NCI-H345 (cell line): ENCODE data around the gene NGEF.
"Not testable (repeated sequence)": the region's sequence is repeated elsewhere in the genome, so short reads cannot be mapped to it uniquely, and the experiment has no call there.

Experiments used
- DNase-seq: peaks from one replicate; lab custom pipeline; 2025; lab: John Stamatoyannopoulos, UW

NGEF gene

GRCh38 chr2:232870018-232870765, 142.9 kb downstream of the NGEF start, which contains the start of gene SNORC:
TSS of gene SNORC (plus strand) at chr2:232870264. CDS start at chr2:232870342, 78 bp downstream.
- no peak for DNase-seq

- DNase-seq = no peak
Measured at GRCh38 chr2:232869138-232870017, 143.7 kb downstream of the NGEF start.

- no peak for DNase-seq
Measured at GRCh38 chr2:232866104-232866503, 147.0 kb downstream of the NGEF start.

- DNase-seq = no peak
Measured at GRCh38 chr2:232865165-232865564, 147.9 kb downstream of the NGEF start.

- no peak for DNase-seq
Measured at GRCh38 chr2:232863996-232864395, 149.1 kb downstream of the NGEF start.

- no peak for DNase-seq
Measured at GRCh38 chr2:232861353-232861752, 151.7 kb downstream of the NGEF start.

- no peak for DNase-seq
Measured at GRCh38 chr2:232860593-232861241, 152.3 kb downstream of the NGEF start.

- no peak for DNase-seq
Measured at GRCh38 chr2:232859385-232859916, 153.6 kb downstream of the NGEF start.

- no peak for DNase-seq
Measured at GRCh38 chr2:232857158-232857563, 155.9 kb downstream of the NGEF start.

- no peak for DNase-seq
Measured at GRCh38 chr2:232854082-232854481, 159.0 kb downstream of the NGEF start.

- DNase-seq = no peak
Measured at GRCh38 chr2:232852676-232853075, 160.4 kb downstream of the NGEF start.

GRCh38 chr2:232852081-232852480, 161.0 kb downstream of the NGEF start:
- DNase-seq = not testable (repeated sequence)

GRCh38 chr2:232850039-232850438, 163.0 kb downstream of the NGEF start:
- no peak for DNase-seq

- DNase-seq = no peak
Measured at GRCh38 chr2:232846055-232846454, 167.0 kb downstream of the NGEF start.

- no peak for DNase-seq
Measured at GRCh38 chr2:232843834-232844233, 169.2 kb downstream of the NGEF start.

- no peak for DNase-seq
Measured at GRCh38 chr2:232842689-232843088, 170.4 kb downstream of the NGEF start.

- no peak for DNase-seq
Measured at GRCh38 chr2:232839411-232840079, 173.5 kb downstream of the NGEF start.

- DNase-seq = no peak
Measured at GRCh38 chr2:232838406-232838874, 174.6 kb downstream of the NGEF start.

- no peak for DNase-seq
Measured at GRCh38 chr2:232836934-232837333, 176.1 kb downstream of the NGEF start.

GRCh38 chr2:232835687-232836208, 177.3 kb downstream of the NGEF start:
- DNase-seq = no peak

- DNase-seq = no peak
Measured at GRCh38 chr2:232833830-232834229, 179.2 kb downstream of the NGEF start.
